ENCODE measurements around the gene RABL2A. TPM values are rescaled to one million over a fixed set of nuclear protein-coding genes. Genes with fewer than 3 reads are reported as not detected.
"Not testable (repeated sequence)": the region's sequence is repeated elsewhere in the genome, so short reads cannot be mapped to it uniquely, and the experiment has no call there.

The RABL2A gene
- 28.9 TPM for total RNA-seq

DNA sequence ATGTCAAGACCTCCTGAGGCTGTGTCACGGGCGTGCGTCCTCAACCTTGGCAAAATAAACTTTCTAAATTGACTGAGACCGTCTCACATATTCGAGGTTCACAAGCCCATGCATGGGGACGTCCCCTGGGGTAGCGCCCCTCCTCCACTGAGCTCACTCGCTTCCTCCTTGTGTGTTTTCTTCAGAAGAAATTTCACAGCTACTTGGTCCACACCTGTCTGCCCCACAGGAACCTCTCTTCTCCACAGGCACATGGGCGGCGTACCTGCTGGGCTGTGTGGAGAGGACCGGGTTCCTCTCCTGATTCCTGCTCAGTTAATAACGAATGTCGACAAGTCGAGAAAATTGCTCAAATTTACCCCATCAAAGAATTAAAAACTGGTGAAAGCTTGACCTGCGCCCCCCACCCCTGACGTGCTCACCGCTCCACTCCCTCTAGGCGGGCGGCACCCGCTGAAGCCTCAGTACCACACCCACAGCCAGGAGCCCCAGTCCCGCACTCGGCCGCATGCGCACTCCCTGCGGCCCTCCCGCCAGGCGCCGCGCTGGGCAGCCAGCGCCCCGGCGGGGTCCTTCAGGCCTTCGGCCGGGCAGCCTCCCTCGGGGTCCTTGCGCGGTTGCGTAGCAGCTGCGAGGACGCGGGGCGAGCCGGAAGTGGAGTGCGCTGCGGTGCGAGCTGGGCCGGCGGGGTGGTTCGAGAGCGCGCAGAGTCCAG, at the start of gene RABL2A:
RABL2A (plus strand) TSS at position 651 of the 715 bp plus-strand sequence. CDS start 1,341 bp downstream, outside the sequence.
- peak; percentile 82 for DNase-seq (ENCODE audit: low spot score)

DNA sequence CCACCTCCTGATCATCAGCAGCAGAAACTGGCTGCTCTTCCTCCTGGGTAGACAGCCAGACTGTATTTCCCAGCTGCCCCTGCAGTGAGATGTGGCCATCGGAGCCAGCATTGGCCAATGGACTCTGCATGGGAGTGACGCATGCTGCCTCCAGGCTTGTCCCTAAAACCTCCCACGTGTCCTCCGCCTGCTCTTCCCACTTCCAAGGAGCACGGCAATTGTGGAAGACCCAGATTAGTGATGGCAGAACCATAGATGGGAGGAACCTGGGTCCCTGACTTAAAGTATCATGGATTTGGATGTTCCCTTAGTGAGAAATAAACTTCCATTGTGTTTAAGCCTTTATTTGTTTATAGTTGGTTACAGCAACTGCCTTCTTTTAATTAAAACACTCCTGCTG, 48.6 kb upstream of the RABL2A start:
- peak; percentile 60 for DNase-seq (ENCODE audit: low spot score)

DNA sequence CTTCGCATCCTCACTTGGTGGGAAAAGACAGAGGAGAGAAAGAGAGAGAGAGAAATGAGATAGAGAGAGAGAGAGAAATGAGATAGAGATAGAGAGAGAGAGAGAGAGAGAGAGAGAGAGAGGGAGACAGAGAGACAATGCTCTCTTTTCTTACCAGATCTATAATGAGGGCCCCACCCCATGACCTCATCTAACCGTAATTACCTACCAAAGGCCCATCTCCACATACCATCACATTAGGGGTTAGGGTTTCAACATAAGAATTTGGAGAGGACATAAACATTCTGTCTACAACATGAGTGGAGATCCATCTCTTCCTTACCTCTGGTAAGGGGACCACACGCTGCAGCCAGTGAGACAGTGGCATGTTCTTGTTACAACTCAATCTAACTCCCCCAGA, 44.6 kb upstream of the RABL2A start:
- DNase-seq (ENCODE audit: low spot score), result not testable (repeated sequence)

DNA sequence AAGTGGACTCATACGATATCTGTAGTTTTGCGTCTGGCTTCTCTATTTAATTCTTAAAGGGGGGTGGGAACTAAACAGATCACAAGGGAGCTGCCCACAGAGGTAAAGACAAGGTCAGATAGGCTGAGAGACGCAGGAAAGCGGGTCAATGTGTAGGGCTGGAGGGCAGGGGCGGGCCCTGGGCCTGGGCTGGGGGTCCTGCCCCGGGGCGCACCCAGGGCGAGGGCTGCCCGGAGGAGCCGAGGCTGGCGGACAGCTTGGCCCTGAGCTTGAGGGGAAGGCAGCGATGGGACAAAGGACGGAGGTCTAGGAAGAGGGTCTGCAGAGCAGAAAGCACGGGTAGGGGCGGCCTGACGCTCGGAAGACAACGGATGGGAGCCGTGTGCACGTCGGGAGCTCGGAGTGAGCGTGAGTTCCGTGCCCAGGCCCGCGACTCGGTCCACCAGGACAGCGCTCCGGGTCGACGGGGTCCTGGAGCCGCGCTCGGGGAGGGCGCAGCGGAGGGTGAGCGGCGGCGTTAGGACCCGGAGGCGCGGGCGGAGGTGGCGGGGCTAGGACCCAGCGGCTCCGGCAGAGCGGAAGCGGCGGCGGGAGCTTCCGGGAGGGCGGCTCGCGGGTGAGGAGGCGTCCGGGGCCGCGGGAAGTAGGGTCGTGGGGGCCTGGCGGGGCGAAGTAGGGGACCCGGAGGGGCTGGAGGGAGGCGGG, 43.4 kb upstream of the RABL2A start:
- peak; percentile 76 for DNase-seq (ENCODE audit: low spot score)

- not testable (repeated sequence) for DNase-seq (ENCODE audit: low spot score)
Observed at GRCh38 chr2:113584311-113585092, 42.6 kb upstream of the RABL2A start.

- peak; percentile 59 for DNase-seq (ENCODE audit: low spot score)
Observed at GRCh38 chr2:113587201-113587600, 39.9 kb upstream of the RABL2A start.

- DNase-seq (ENCODE audit: low spot score), result not testable (repeated sequence)
Observed at GRCh38 chr2:113589591-113589990, 37.5 kb upstream of the RABL2A start.

- DNase-seq (ENCODE audit: low spot score), result not testable (repeated sequence)
Observed at GRCh38 chr2:113591926-113592325, 35.1 kb upstream of the RABL2A start.

GRCh38 chr2:113593280-113593679, 33.8 kb upstream of the RABL2A start:
- DNase-seq (ENCODE audit: low spot score), result not testable (repeated sequence)

DNA sequence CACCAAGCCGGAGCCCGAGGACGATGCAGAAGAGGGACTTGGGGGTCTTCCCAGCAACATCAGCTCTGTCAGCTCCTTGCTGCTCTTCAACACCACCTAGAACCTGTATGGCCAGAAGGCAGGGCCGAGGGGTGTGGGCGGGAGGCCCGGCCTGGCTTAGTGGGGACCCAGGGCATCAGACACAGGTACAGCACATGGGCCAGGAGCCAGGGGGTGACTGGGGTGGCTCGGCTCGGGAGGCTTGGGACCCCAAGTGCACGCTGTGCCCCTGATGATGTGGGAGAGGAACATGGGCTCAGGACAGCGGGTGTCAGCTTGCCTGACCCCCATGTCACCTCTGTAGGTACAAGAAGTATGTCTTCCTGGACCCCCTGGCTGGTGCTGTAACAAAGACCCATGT, 31.3 kb upstream of the RABL2A start:
- not testable (repeated sequence) for DNase-seq (ENCODE audit: low spot score)

DNA sequence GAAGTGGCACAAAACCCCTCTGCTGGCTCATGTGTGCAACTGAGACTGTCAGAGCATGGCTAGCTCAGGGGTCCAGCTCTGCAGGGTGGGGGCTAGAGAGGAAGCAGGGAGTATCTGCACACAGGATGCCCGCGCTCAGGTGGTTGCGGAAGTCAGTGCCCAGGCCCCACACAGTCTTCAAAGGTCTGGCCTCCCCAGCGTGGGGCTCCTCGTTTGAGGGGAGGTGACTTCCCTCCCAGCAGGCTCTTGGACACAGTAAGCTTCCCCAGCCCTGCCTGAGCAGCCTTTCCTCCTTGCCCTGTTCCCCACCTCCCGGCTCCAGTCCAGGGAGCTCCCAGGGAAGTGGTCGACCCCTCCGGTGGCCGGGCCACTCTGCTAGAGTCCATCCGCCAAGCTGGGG, 29.9 kb upstream of the RABL2A start:
- not testable (repeated sequence) for DNase-seq (ENCODE audit: low spot score)

DNA sequence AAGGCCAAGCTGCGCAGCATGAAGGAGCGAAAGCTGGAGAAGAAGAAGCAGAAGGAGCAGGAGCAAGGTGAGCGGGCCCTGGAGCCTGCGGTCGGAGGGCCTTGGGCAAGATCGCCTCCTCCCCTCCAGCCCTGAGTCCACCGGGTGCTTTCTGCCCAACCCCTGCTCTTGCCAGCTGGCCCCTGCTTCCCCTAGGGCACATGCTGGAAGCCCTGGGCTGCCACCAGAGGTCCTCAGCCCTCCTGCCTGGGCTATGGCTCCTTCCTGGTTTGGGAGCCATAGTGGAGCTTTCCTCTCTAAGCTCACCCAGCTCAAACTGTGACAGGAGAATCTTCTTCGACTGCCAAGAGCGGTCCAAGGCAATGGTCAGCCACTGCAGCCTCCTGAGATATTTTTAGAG, 29.5 kb upstream of the RABL2A start:
- DNase-seq (ENCODE audit: low spot score), result not testable (repeated sequence)

DNA sequence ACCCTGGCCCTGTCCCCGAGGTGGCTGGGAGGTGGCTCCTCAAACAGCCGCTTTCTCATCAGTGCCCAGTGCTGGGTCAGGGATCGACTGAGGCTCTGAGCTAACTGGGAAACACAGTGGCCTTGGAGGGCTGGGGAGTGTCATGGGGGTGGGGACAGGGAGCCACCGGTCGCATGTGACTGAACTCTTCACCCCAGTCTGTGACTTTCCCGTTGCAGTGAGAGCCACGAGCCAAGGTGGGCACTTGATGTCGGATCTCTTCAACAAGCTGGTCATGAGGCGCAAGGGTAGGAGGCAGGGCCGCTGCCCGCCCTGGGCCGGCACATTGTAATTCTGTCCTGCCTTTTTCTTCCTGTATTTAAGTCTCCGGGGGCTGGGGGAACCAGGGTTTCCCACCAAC, 28.9 kb upstream of the RABL2A start:
- not testable (repeated sequence) for DNase-seq (ENCODE audit: low spot score)

- DNase-seq (ENCODE audit: low spot score), result not testable (repeated sequence)
Observed at GRCh38 chr2:113598738-113599137, 28.3 kb upstream of the RABL2A start.

GRCh38 chr2:113599208-113599607, 27.9 kb upstream of the RABL2A start:
- not testable (repeated sequence) for DNase-seq (ENCODE audit: low spot score)

- not testable (repeated sequence) for DNase-seq (ENCODE audit: low spot score)
Observed at GRCh38 chr2:113602040-113602769, 24.9 kb upstream of the RABL2A start.

DNA sequence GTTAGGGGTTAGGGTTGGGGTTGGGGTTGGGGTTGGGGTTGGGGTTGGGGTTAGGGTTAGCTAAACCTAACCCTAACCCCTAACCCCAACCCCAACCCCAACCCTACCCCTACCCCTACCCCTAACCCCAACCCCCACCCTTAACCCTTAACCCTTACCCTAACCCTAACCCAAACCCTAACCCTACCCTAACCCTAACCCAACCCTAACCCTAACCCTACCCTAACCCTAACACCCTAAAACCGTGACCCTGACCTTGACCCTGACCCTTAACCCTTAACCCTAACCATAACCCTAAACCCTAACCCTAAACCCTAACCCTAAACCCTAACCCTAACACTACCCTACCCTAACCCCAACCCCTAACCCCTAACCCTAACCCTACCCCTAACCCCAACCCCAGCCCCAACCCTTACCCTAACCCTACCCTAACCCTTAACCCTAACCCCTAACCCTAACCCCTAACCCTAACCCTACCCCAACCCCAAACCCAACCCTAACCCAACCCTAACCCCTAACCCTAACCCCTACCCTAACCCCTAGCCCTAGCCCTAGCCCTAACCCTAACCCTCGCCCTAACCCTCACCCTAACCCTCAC, 24.1 kb upstream of the RABL2A start:
- no peak for DNase-seq (ENCODE audit: low spot score)

DNA sequence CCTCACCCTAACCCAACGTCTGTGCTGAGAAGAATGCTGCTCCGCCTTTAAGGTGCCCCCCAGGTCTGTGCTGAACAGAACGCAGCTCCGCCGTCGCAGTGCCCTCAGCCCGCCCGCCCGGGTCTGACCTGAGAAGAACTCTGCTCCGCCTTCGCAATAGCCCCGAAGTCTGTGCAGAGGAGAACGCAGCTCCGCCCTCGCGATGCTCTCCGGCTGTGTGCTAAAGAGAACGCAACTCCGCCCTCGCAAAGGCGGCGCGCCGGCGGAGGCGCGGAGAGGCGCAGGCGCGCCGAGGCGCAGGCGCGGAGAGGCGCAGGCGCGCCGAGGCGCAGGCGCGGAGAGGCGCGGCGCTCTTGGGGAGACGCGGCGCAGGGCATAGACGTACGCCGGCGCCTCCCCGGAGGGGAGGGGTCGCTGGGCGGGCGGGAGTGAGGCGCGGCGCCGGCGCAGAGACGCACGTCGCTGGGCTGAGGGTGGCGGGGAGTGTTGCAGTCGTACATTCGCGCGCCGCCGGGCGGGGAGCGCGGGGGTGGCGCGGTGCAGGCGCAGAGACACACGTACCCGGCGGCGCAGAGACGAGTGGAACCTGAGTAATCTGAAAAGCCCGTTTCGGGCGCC, 23.5 kb upstream of the RABL2A start:
- peak; percentile 88 for DNase-seq (ENCODE audit: low spot score)

DNA sequence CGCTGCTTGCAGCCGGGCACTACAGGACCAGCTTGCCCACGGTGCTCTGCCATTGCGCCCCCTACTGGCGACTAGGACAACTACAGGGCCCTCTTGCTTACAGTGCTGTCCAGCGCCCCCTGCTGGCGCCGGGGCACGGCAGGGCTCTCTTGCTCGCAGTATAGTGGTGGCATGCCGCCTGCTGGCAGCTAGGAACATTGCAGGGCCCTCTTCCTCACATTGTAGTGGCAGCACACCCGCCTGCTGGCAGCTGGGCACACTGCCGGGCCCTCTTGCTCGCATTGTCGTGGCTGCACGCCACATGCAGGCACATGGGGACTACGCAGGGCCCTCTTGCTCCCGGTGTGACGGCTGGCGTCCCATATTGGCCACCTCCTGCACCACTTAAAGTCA, 23.0 kb upstream of the RABL2A start:
- DNase-seq (ENCODE audit: low spot score), result peak; percentile 97

DNA sequence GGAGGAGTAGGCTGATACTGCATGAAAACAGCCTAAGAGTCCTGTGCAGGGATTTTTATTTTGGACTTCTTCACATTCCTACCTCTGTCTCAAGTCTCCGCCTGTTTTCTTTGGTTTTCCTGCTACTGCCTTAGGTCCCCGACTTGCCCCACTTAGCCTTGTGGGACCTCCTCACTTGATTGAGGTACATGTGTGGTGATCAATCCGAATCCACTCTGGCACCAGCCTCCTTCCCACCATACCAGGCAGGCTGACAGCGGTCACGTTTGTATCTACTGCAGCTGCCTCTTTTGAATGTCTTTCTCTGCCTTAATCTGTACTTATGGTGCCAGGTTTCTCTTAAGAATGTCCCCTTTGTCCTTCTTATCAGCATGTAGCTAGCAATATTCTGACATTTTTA, 22.4 kb upstream of the RABL2A start:
- not testable (repeated sequence) for DNase-seq (ENCODE audit: low spot score)

DNA sequence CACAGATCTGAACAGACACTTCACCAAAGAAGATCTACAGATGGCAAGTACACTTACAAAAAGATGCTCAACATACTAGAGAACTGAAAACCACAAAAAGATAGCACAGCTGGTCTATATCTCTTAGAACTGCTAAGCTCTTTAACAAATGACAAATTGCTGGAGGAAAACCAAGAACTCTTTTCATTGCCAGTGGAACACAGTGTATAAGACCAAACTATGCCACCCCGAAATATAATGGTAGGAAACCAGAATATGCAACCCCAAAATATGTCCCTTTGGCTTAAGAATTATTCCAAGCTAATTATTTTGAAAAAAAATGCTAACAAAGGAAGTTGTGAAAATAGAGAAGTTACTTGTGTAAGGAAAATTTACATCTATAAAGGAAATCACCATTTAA, 21.0 kb upstream of the RABL2A start:
- not testable (repeated sequence) for DNase-seq (ENCODE audit: low spot score)

Data from mucosa of gallbladder (tissue), 1 donor.